Activated gamma-delta T cell (primary cell): Measurements from ENCODE around the gene CCNJ.
A peak's percentile ranks its signal among the peaks of the same experiment; 100 is the strongest.

Experiments
- DNase-seq: peaks from one replicate; lab custom pipeline; 2025; lab: John Stamatoyannopoulos, UW

Gene CCNJ

GRCh38 chr10:96056787-96057186 lies 13.4 kb downstream of the CCNJ start:
- DNase-seq = no peak

- DNase-seq = no peak
Measured at GRCh38 chr10:96061232-96061631, 17.8 kb downstream of the CCNJ start.

- no peak for DNase-seq
Measured at GRCh38 chr10:96072674-96073073, 29.3 kb downstream of the CCNJ start.

- DNase-seq = no peak
Measured at GRCh38 chr10:96073722-96074121, 30.3 kb downstream of the CCNJ start.

GRCh38 chr10:96074776-96075175 lies 31.4 kb downstream of the CCNJ start:
- DNase-seq = no peak

- no peak for DNase-seq
Measured at GRCh38 chr10:96075977-96076376, 32.6 kb downstream of the CCNJ start.

- no peak for DNase-seq
Measured at GRCh38 chr10:96077156-96077555, 33.8 kb downstream of the CCNJ start.

- no peak for DNase-seq
Measured at GRCh38 chr10:96082153-96082552, 38.8 kb downstream of the CCNJ start.

GRCh38 chr10:96082748-96083147 lies 39.4 kb downstream of the CCNJ start:
- no peak for DNase-seq

GRCh38 chr10:96089116-96089515 lies 45.7 kb downstream of the CCNJ start:
- DNase-seq = no peak

GRCh38 chr10:96089670-96090462 lies 46.5 kb downstream of the CCNJ start:
- peak; percentile 75 for DNase-seq

GRCh38 chr10:96090463-96090800 lies 47.0 kb downstream of the CCNJ start:
- no peak for DNase-seq

- DNase-seq = no peak
Measured at GRCh38 chr10:96092999-96093767, 49.8 kb downstream of the CCNJ start.

- DNase-seq = no peak
Measured at GRCh38 chr10:96093948-96094347, 50.6 kb downstream of the CCNJ start.

- no peak for DNase-seq
Measured at GRCh38 chr10:96096958-96097357, 53.6 kb downstream of the CCNJ start.

- no peak for DNase-seq
Measured at GRCh38 chr10:96097865-96098264, 54.5 kb downstream of the CCNJ start.

- no peak for DNase-seq
Measured at GRCh38 chr10:96107623-96108038, 64.2 kb downstream of the CCNJ start.
